GM19438 (cell line): Measurements from ENCODE around the gene DHPS.
"Not testable (repeated sequence)": the region's sequence is repeated elsewhere in the genome, so short reads cannot be mapped to it uniquely, and the experiment has no call there.

ENCODE experiments used
- ATAC-seq: cut with Tn5 transposase; IDR thresholded peaks from one replicate; pipeline ENCODE4 v1.9.1; 2021; ENCODE audit warnings: low read depth; ENCODE audit not compliant: unreplicated experiment

Gene DHPS

DNA sequence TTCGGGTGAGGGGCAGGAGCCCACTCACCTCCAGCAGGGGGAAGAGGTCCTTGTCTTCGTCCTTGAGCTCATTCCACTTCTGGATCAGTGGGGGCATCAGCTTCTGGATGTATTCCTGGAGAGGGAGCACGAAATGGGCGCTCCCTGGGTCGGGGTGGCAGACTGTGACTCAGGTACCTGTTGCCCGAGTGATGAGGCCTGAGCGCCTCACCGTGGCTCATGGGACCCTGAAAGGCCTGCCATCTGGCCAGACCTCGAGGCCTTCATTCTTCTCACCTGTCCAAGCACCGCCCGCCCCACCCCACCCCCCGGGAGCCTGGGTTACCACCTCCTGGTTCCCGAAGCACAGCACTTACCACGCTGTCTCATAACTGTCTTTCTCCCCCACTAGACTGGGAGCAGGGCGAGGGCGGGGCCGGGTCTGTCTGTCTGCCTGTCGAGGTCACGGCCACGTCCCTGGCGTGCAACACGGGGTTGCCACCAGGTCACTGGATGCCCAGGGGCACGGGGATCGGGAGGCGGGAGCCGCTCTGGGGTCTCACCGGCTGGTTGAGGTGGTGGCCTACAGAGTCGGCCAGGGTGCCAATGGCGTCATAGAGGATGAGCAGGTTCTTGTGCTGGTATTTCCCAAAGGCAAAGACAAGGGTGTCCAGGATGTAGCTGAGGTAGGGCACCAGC, 24.1 kb upstream of the DHPS start:
- no peak for ATAC-seq

DNA sequence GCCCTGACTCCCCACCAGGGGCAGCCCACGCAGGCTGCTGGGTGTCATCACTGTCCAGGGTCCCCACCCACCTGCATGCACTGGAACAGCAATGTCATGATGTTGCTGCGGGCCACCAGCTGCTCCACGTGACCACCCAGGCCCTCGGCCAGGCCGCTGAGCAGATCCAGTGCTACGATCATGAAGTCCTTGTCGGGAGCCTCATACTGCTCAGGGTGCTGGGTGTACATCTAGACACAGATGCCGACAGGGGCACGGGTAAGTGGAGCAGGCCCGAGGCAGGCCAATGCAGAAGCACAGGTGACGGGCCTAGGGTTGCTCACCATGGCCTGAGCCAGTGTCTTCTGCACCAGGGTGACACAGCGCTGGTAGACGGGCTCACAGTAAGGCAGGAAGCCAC, 23.5 kb upstream of the DHPS start:
- no peak for ATAC-seq

DNA sequence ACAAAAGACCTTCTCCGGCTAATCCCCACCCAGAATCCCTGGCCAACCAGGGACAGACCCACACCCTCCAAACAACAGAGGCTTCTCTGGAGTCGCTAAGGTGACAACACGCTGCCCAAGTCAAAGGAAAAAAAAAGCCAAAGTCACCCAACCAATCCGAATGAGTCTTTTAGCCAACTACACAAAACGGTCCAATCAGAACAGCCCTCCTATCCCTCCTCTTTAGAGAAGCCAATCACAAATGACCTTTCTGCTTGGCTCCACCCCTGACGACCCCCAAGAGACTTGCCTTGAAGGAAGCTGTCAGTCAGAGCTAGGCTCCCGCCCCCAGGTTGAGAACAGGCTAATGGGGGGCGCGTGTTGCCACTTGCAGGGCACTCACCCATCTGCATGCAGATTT, 21.4 kb upstream of the DHPS start:
- ATAC-seq, result no peak

DNA sequence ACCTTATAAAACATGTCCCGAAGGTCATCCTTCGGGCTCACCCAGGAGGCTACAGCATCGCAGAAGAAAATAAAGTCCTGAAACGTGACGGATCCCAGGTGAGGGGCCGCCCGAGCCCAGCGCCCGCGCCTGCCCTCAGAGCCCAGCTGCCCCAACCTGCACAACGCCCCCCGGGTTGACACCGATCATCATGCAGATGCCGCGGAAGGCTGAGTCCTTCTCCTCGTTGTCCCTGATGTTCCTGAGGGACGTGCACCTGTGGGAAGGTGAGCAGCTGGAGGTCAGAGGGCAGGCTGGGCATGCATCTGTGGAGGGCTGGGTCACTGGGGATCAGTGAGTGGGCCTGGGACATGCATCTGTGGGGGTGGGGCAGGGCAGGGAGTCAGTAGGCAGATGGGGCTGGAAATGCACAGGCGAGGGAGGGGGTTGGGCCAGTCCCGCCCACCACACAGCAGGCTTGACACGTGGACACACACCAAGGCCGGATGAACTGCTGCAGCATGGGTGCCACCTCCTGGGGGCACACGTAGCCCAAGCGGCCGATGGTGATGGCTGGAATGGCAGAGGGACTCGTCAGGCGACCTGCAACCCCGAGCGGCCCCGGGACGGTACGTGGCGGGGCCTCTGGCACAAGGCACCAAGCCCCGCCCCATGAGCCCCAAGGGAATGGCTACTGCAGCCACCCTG, 20.1 kb upstream of the DHPS start:
- ATAC-seq, result no peak

DNA sequence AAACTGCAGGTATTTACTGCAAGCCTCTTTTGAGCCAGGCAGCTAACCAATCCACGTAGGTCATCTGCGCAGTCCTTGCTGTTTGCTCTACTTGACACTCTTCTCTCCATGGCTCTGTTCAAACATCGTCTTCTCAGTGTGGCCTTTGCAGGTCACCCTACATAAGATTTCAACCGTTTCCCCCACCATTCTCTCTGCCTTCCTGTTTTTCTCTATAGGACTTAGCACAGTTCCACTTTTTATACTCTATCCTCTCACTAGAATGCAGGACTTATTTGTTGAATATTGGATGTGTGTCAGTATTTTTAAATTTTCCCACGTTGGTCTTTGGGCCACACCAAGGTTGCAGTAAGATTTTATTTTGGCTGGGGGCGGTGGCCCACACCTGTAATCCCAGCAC, 16.5 kb upstream of the DHPS start:
- no peak for ATAC-seq

DNA sequence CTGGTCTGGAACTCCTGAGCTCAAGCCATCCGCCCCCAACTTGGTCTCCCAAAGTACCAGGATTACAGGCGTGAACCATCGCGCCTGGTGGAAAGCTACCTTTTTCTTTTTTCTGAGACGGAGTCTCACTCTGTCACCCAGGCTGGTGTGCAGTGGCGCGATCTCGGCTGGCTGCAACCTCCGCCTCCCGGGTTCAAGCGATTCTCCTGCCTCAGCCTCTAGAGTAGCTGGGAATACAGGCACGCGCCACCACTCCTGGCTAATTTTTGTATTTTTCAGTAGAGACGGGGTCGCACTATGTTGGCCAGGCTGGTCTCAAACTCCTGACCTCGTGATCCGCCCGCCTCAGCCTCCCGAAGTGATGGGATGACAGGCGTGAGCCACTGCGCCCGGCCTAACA, 15.7 kb upstream of the DHPS start:
- ATAC-seq, result not testable (repeated sequence)

DNA sequence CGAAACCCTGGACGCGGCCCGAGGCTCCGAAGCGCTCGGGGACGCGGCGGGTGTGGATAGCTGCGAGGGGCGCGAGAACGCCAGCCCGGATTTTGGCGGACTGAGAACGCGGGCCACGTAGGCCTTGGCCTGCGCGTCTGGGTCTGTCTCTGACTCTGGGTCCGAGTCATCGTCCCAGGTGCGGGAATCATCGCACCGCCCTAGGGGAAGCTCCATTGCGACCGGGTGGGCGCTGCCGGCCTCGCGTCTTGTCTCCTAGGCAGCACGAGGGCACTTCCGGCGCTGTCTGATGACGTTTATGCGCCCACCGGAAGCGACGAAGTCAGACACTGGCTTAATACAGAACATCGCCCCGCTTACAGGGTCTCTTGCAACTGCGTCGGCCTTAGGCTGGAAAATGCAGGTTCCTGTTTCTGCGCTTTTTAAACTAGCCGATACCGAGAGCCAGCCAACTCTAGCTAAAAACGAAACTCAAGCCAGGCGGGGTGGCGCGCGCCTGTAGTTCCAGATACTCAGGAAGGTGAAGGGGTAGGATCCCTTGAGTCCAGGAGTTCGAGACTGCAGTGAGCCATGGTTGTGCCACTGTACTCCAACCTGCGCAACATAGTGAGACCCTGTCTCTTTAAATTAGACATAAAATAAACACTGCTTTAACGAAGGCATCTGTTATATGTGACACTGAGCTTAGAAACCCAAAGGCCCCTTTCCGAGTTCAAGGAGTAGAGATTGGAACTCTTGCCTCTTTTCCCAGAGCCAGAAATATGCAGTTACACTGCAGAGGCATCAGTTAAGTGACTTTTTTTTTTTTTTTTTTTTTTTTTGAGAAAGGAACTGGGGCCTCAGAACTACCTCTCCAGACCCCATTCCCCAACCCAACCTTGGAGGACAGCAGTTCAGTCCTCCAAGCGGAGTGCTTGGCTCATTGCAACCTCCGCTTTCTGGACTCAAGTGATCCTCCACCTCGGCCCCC, 15.0 kb upstream of the DHPS start, which contains the start of gene FBXW9:
Gene FBXW9, minus strand, starts transcription at position 266 of the 970 bp plus-strand sequence. Its CDS starts 50 bp downstream, at position 216.
- peak; percentile 79 for ATAC-seq

DNA sequence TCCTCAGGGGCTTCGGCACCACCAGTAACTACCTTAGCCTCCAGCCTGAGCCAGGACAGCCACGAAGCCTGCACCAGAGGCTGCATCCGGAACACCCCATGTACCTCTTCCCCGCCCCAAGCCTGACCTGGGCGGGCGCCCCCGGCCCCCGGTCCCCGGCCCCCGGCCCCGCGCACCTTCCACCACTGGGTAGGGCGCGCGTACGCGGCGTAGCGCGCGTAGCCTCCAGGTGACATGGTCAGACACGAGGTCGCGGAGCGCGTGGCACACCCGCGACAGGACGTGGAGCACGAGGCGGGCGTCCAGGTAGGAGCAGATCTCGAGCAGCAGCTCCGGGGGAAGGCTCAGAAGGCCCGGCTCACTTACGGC, 14.3 kb upstream of the DHPS start:
- ATAC-seq, result peak; percentile 10

DNA sequence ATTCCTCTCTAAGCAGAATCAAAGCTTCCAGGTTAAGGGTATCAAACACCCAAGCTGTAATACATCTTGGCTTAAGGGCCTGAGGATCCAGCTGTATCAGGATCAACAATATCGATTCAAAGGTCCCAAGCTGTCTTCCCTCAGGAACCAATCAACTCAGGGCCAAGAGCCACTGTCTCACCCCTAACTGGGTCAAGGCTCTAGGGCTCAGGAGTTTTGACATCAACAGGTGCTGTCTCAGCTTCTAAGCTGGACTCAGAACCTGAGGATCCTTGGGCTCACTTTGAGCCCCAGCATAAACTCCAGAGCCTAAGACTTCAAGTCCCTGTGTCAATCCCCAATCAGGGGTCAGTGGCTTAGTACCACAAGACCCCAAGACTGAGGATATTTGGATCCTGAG, 13.8 kb upstream of the DHPS start:
- ATAC-seq, result no peak

DNA sequence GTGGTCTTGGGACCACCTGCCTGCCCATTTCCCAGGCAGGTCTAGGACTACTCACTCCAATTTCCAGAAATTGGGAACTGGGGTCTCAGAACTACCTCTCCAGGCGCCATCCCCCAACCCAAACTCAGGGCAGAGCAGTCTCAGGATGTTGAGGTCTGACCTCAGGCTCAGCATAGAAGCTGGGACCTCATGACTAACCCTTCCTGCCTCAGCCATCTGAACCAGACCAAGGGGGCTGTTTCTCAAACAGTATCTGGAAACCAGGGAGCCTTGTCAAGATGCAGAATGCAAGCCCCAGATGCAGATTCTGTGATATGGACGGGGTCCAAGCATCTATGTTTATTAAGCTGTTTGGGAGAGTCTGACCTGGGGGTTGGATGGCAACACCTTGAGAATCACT, 13.4 kb upstream of the DHPS start:
- no peak for ATAC-seq

DNA sequence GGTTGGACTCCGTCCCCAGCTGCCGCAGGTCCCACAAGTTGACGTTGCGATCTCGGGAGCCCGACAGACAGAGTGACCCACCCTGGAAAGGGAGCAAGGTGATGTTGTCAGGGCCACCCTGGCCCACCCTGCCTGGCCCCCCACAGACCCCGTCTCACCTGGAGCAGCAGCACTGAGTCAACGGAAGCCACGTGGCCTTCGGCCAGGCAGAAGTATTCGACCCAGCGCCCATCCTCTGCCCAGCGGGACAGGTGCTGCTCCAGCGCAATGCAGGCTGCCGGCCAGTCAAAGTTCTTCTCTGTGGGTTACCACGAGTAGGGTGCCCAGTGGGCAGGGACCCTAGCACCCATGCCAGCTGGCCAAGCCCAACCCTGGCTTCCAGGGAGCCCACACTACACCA, 13.0 kb upstream of the DHPS start:
- no peak for ATAC-seq

DNA sequence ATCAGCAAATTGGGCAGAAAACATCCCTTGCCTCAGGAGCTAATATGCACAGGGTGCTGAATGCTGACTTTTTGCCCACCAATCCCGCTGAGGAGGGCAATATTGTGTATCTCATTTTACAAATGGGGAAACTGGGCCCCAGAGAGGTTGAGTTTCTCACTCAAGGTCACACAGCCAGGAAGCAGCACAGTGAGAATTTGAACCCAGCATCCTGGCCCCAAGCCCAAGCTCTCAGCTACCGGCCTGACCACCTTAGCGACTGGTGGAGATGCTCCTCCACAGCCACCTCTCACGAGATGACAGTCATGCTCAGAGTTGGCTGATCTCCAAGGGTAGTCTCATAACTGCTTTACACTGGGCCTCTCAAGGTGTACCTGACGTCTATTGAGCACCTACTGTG, 11.3 kb upstream of the DHPS start:
- ATAC-seq, result no peak

DNA sequence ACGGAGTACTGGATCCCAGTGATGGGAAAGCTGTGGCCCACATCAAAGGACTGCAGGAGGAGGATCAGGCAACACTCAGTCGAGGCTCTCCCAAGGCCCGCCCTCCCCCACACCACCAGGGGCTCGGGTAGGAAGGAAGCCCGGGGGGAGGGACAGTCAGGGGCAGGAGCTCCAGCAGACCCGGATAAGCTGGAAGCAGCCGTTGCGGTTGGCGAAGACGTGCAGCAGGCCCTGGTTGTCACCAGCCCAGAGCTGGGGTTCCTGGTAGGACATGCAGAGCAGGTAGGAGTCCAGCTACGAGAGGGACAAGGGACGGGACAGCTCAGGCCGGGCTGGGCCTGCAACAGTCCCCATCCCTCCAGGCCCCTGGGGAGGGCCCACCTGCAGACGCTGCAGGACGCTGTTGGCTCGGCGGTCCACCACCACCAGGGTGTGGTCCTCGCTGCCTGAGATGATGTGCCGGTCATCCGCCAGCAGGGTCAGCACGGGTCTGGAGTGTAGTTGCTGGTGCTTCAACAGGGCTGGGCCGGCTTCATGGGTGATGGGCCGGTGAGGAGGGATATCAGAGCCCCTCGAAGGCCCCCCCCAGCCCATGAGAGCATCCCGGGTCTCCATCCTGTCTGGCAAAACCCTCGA, 8.0 kb upstream of the DHPS start:
- ATAC-seq, result no peak

DNA sequence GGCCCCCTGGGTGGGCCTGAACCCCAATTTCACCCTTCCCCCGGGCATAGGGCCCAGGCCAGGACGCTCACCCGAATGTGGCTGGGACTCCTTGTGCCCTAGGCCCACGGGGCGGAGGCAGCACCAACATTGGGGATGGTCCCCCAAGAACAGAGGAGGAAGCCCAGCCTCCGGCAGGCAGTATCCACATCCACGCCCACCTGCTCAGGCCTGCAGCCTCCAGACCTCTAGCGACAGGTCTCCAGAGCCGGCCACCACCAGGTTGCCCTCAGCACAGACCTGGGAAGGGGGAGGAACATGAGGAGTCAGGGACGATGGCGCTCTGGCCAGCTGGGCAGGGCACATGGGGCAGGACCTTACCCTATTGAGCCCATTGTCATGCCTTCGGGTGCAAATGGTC, 7.3 kb upstream of the DHPS start:
- no peak for ATAC-seq

DNA sequence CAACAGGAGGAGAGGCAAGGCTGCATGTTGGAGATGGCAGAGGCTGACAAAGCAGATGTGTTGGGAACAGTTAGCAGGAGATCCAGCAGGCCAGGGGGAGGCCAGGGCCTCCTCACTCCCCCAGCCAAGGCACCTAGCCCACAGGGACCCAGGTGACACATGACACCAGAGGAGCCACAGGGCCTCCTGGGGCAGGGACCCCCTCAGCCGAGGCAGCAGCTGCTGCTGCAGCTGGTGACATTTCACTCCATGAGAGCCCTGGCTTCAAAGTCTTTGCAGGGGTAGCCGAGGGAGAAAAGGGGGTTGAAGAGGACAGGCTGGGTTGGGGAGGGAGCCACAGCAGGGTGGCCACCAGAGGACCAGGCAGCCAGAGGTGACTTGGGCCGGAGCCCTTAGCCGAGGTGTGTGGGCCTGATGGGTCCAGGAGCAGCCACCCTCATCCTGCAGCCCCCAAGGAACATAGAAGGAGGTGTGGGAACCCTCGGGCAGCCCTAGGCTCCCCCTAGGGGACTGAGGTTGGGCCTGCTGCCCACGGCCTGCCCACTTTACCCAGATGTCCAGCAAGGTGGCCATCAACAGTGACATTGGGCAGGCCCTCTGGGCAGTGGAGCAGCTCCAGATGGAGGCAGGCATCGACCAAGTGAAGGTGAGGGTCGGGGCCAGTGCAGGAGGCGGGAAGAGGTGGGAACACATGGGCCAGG, 6.0 kb upstream of the DHPS start, which contains the start of gene GNG14:
Gene GNG14, plus strand, starts transcription at position 503 of the 701 bp plus-strand sequence. Its CDS starts 51 bp downstream, at position 554.
- ATAC-seq, result no peak

DNA sequence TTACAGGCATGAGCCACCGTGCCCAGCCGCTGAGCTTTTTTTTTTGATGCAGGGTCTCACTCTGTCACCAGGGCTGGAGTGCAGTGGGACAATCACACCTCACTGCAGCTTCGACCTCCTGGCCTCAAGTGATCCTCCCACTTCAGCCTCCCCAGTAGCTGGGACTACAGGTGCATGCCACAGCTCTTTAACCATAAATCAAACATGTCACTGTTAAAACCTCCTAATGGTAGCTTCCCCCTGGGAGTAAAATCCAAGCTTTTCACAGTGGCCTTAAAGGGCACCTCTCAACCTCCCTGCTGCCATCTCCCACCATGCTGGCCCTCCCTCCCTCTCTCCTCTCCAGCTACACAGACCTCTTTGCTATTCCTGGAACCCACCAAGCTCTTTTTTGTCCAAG, 4.2 kb upstream of the DHPS start:
- ATAC-seq, result no peak

DNA sequence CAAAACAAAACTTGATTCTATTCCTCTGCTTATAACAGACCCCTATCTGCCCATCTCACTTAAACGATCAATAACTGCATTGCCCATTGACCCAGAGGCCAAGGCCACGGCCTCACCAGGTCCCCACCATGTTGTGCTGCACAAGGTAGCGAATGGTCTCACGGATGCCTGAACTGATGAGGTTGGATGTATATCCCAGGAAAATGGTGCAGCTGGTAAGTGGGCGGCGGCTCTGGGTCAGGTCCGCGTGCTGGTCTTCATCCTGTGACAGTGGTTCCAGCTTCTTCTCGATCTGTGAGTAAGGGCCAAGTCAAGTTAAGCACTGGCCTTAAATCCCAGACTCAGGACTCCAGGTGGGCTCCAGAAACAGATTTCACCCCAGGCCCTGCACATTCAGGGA, 1.6 kb downstream of the DHPS start:
- ATAC-seq, result no peak

DNA sequence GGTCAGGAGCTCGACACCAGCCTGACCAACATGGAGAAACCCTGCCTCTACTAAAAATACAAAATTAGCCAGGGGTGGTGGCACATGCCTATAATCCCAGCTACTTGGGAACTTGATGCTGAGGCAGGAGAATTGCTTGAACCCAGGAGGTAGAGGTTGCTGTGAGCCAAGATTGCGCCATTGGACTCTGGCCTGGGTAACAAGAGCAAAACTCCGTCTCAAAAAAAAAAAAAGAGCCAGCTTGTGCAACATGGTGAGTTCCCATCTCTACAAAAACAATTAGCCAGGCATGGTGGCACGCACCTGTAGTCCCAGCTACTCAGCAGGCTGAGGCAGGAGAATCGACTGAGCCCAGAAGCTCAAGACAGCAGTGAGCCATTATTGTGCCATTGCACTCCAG, 3.6 kb downstream of the DHPS start:
- ATAC-seq, result not testable (repeated sequence)

DNA sequence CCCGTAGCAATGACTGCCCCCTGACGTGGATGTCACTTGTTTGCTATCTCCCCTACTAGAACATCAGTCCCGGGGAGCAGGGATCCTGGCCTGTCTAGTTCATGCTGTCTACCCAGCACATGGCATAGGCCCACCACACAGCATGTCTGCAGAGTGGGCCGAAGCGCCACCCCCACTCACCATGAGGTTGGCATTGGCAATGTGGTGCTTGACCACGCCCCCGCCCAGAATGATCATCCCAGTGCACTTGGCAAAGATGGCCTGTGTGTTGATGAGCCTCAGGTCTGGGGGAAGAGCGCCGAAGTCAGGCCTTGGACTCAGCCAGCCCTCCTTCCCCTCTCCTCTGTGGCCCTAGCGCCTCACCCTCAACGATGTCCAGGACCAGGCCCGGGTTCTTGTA, 4.8 kb downstream of the DHPS start:
- no peak for ATAC-seq

DNA sequence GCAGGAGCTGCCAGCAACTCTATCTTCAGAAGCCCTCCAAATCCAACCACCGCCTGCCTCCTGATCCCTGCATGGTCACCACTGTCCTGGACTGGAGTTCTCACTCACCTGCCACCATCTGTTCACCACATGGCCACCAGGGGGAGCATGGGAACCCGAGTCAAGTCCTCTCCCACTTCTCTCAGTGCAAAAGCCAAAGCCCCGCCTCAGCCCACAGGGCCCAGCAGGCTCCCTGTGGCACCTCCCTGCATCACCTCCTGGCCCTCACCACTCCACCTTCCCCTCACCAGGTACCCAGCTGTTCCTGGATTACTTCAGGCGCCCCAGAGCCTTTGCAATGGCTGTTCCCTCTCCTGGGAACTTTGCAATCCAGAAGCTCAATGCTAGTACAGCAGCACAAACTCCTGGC, 5.3 kb downstream of the DHPS start:
- ATAC-seq, result no peak
